DND-41 (cell line): ENCODE data around the gene MX1.

Experiments
- ATAC-seq: fragments of 200-7000 bp; cut with Tn5 transposase; 3 replicates; pipeline ENCODE4 v1.9.1; 2021; ENCODE audit warnings: low read depth; ENCODE audit not compliant: insufficient read depth
- DNase-seq: peaks from one replicate; pipeline ENCODE4 v3.0.0-alpha.2; 2020
- H2AFZ ChIP-seq: 2 replicates; pipeline ENCODE4 v1.6.0; 2012; ENCODE audit warnings: low read depth, low read length
- H3K27ac ChIP-seq: 2 replicates; pipeline ENCODE4 v1.5.1; 2012; ENCODE audit warnings: low read length, inconsistent platforms
- H3K27me3 ChIP-seq: fragments of 200-600 bp; sonication (generic); 2 replicates; pipeline ENCODE4 v1.6.0; 2012; ENCODE audit warnings: low read length, mild to moderate bottlenecking, inconsistent platforms; ENCODE audit not compliant: insufficient read depth, poor library complexity
- H3K36me3 ChIP-seq: 2 replicates; pipeline ENCODE4 v1.5.1; 2012; ENCODE audit warnings: low read length, inconsistent platforms; ENCODE audit not compliant: insufficient read depth
- H3K4me1 ChIP-seq: 2 replicates; pipeline ENCODE4 v1.5.1; 2012; ENCODE audit warnings: mild to moderate bottlenecking, low read length; ENCODE audit not compliant: insufficient read depth
- H3K4me2 ChIP-seq: 2 replicates; pipeline ENCODE4 v1.6.0; 2012; ENCODE audit warnings: mild to moderate bottlenecking, moderate library complexity, low read length, inconsistent platforms; ENCODE audit not compliant: insufficient read depth
- H3K4me3 ChIP-seq, 2 experiments: fragments of 200-600 bp in 1 of 2; shearing (Covaris generic) in 1 of 2; 2 replicates each; pipeline ENCODE4 v1.5.1; 2012 to 2016; ENCODE audit warnings: inconsistent platforms in 2 of 2, low read length in 2 of 2, mild to moderate bottlenecking in 2 of 2, low read depth in 1 of 2, moderate library complexity in 1 of 2
- H3K79me2 ChIP-seq: 2 replicates; pipeline ENCODE4 v1.6.0; 2012; ENCODE audit warnings: low read length, inconsistent platforms; ENCODE audit not compliant: insufficient read depth
- H3K9ac ChIP-seq: 2 replicates; pipeline ENCODE4 v1.6.0; 2012; ENCODE audit warnings: low read depth, mild to moderate bottlenecking, inconsistent platforms, low read length, moderate library complexity
- H3K9me3 ChIP-seq: 2 replicates; pipeline ENCODE4 v1.5.1; 2012; ENCODE audit warnings: low read length, moderate library complexity, mild to moderate bottlenecking, inconsistent platforms; ENCODE audit not compliant: insufficient read depth, severe bottlenecking
- H4K20me1 ChIP-seq: 2 replicates; pipeline ENCODE4 v1.6.0; 2012; ENCODE audit warnings: low read length; ENCODE audit not compliant: insufficient read depth
- CTCF ChIP-seq: IDR thresholded peaks from 2 replicates; pipeline ENCODE4 v1.5.1; 2012; ENCODE audit warnings: borderline replicate concordance, low read length, moderate library complexity, mild to moderate bottlenecking; ENCODE audit not compliant: poor library complexity, severe bottlenecking; ENCODE audit errors: extremely low read depth
- EZH2 ChIP-seq: IDR thresholded peaks from 3 replicates; pipeline ENCODE4 v1.6.1; 2012; ENCODE audit warnings: borderline replicate concordance, low read depth, mild to moderate bottlenecking, moderate library complexity, low read length, inconsistent platforms; ENCODE audit not compliant: severe bottlenecking

MX1 gene

GRCh38 chr21:41477641-41478318, 51.7 kb downstream of the MX1 start:
- H2AFZ ChIP-seq: no peak overlapping the region
- H3K9ac ChIP-seq: no peak overlapping the region
- peak; percentile 79 for ATAC-seq

GRCh38 chr21:41478319-41479177, 52.5 kb downstream of the MX1 start:
- no peak for TF ChIP-seq EZH2
- TF ChIP-seq CTCF: no peak
- Histone ChIP-seq H4K20me1 (no peaks in the 10 kb centered on the region), H3K9ac (no peak overlapping the region), H3K27ac (no peak overlapping the region), H3K36me3 (no peaks in the 10 kb centered on the region), H3K27me3 (peaks cover 3% of the 10 kb centered on the region), H2AFZ (no peak overlapping the region), H3K4me2 (no peak overlapping the region), H3K4me1 (peaks cover 20% of the 10 kb centered on the region), H3K9me3 (no peaks in the 10 kb centered on the region), H3K79me2 (no peaks in the 10 kb centered on the region), H3K4me3 (no peak overlapping the region)
- DNase-seq: no peak
- ATAC-seq: peak; percentile 17; the same call in 2 of the 3 replicates

More at GRCh38 chr21:41477641-41478318, 51.7 kb downstream of the MX1 start:
- no peaks in the 10 kb centered on the region for H3K9me3 ChIP-seq
- TF ChIP-seq CTCF: no peak
- no peak for TF ChIP-seq EZH2
- peaks cover 1% of the 10 kb centered on the region for H3K27me3 ChIP-seq
- no peaks in the 10 kb centered on the region for H3K36me3 ChIP-seq
- no peak overlapping the region for H3K4me3 ChIP-seq
- H3K4me1 ChIP-seq: peaks cover 20% of the 10 kb centered on the region
- DNase-seq: peak; percentile 61
- H3K4me2 ChIP-seq: no peak overlapping the region
- H4K20me1 ChIP-seq: no peaks in the 10 kb centered on the region
- peak overlapping the region; percentile 33; the same call in 1 of the 2 replicates for H3K27ac ChIP-seq
- H3K79me2 ChIP-seq: no peaks in the 10 kb centered on the region

GRCh38 chr21:41479686-41480085, 53.6 kb downstream of the MX1 start:
- Histone ChIP-seq H3K4me1 (peaks cover 20% of the 10 kb centered on the region), H3K27me3 (peaks cover 3% of the 10 kb centered on the region), H3K9me3 (no peaks in the 10 kb centered on the region), H3K36me3 (no peaks in the 10 kb centered on the region), H3K27ac (no peak overlapping the region), H2AFZ (no peak overlapping the region), H3K9ac (no peak overlapping the region), H3K4me2 (no peak overlapping the region), H3K79me2 (no peaks in the 10 kb centered on the region), H4K20me1 (no peaks in the 10 kb centered on the region), H3K4me3 (no peak overlapping the region)
- ATAC-seq (no peak), DNase-seq (no peak)
- TF ChIP-seq EZH2 (no peak), CTCF (no peak)
